Rectal smooth muscle tissue (tissue), 1 donor: ENCODE data around the gene APLN.

ENCODE experiments used
- H3K27ac ChIP-seq: one replicate; pipeline ENCODE4 v1.7.0; 2013; ENCODE audit warnings: low read depth, low read length, inconsistent platforms
- H3K27me3 ChIP-seq: one replicate; pipeline ENCODE4 v1.7.0; 2013; ENCODE audit warnings: low read length; ENCODE audit not compliant: control insufficient read depth, insufficient read depth
- H3K36me3 ChIP-seq: one replicate; pipeline ENCODE4 v1.7.0; 2013; ENCODE audit warnings: low read length; ENCODE audit not compliant: control insufficient read depth, insufficient read depth
- H3K4me1 ChIP-seq: one replicate; pipeline ENCODE4 v1.7.0; 2013; ENCODE audit warnings: low read length; ENCODE audit not compliant: control insufficient read depth, insufficient read depth
- H3K4me3 ChIP-seq: one replicate; pipeline ENCODE4 v1.7.0; 2013; ENCODE audit warnings: low read length
- H3K9ac ChIP-seq: one replicate; pipeline ENCODE4 v1.7.0; 2013; ENCODE audit warnings: low read length

Gene APLN

GRCh38 chrX:129654652-129655546 is at the start of gene APLN:
TSS of gene APLN (minus strand) at chrX:129654956. CDS start at chrX:129654630, 326 bp downstream.
- peaks cover 3% of the 10 kb centered on the region for H3K27me3 ChIP-seq
- H3K4me1 ChIP-seq: no peaks in the 10 kb centered on the region
- peak within 1 kb of the TSS; percentile 53 for H3K4me3 ChIP-seq
- no peak within 1 kb of the TSS for H3K9ac ChIP-seq
- H3K36me3 ChIP-seq: no peaks in the 10 kb centered on the region
- no peak within 1 kb of the TSS for H3K27ac ChIP-seq

GRCh38 chrX:129704491-129704890 is 49.7 kb upstream of the APLN start:
- Histone ChIP-seq H3K27ac (no peak overlapping the region), H3K27me3 (no peaks in the 10 kb centered on the region), H3K36me3 (no peaks in the 10 kb centered on the region)

GRCh38 chrX:129701624-129702069 is 46.9 kb upstream of the APLN start:
- Histone ChIP-seq H3K4me1 (no peaks in the 10 kb centered on the region), H3K27me3 (peaks cover 2% of the 10 kb centered on the region), H3K4me3 (no peak overlapping the region), H3K27ac (no peak overlapping the region), H3K36me3 (no peaks in the 10 kb centered on the region), H3K9ac (no peak overlapping the region)

More at GRCh38 chrX:129704491-129704890, 49.7 kb upstream of the APLN start:
- Histone ChIP-seq H3K4me3 (no peak overlapping the region), H3K9ac (no peak overlapping the region), H3K4me1 (no peaks in the 10 kb centered on the region)

- Histone ChIP-seq H3K4me3 (no peak overlapping the region), H3K4me1 (no peaks in the 10 kb centered on the region), H3K27ac (no peak overlapping the region), H3K27me3 (peaks cover 5% of the 10 kb centered on the region), H3K36me3 (no peaks in the 10 kb centered on the region), H3K9ac (no peak overlapping the region)
These were observed 45.8 kb upstream of the APLN start for GRCh38 chrX:129700536-129700935.

GRCh38 chrX:129698150-129698549 is 43.4 kb upstream of the APLN start:
- Histone ChIP-seq H3K4me1 (no peaks in the 10 kb centered on the region), H3K36me3 (no peaks in the 10 kb centered on the region), H3K9ac (no peak overlapping the region), H3K4me3 (no peak overlapping the region), H3K27ac (no peak overlapping the region), H3K27me3 (peaks cover 5% of the 10 kb centered on the region)

GRCh38 chrX:129697204-129697829 is 42.6 kb upstream of the APLN start:
- Histone ChIP-seq H3K36me3 (no peaks in the 10 kb centered on the region), H3K4me1 (no peaks in the 10 kb centered on the region), H3K27me3 (peaks cover 5% of the 10 kb centered on the region), H3K27ac (no peak overlapping the region), H3K4me3 (no peak overlapping the region), H3K9ac (no peak overlapping the region)

- no peaks in the 10 kb centered on the region for H3K4me1 ChIP-seq
- H3K27ac ChIP-seq: no peak overlapping the region
- H3K9ac ChIP-seq: no peak overlapping the region
- no peak overlapping the region for H3K4me3 ChIP-seq
- H3K27me3 ChIP-seq: peaks cover 5% of the 10 kb centered on the region
- H3K36me3 ChIP-seq: no peaks in the 10 kb centered on the region
These were observed 41.9 kb upstream of the APLN start for GRCh38 chrX:129696463-129697155.

GRCh38 chrX:129695937-129696336 is 41.2 kb upstream of the APLN start:
- Histone ChIP-seq H3K4me1 (no peaks in the 10 kb centered on the region), H3K4me3 (no peak overlapping the region), H3K27me3 (peaks cover 5% of the 10 kb centered on the region), H3K9ac (no peak overlapping the region), H3K36me3 (no peaks in the 10 kb centered on the region), H3K27ac (no peak overlapping the region)

GRCh38 chrX:129695535-129695934 is 40.8 kb upstream of the APLN start:
- H3K27me3 ChIP-seq: peaks cover 5% of the 10 kb centered on the region
- H3K4me3 ChIP-seq: no peak overlapping the region
- no peaks in the 10 kb centered on the region for H3K36me3 ChIP-seq
- no peak overlapping the region for H3K27ac ChIP-seq
- no peaks in the 10 kb centered on the region for H3K4me1 ChIP-seq
- no peak overlapping the region for H3K9ac ChIP-seq

GRCh38 chrX:129694805-129695204 is 40.0 kb upstream of the APLN start:
- Histone ChIP-seq H3K4me3 (no peak overlapping the region), H3K36me3 (no peaks in the 10 kb centered on the region), H3K27ac (no peak overlapping the region), H3K27me3 (peaks cover 5% of the 10 kb centered on the region), H3K9ac (no peak overlapping the region), H3K4me1 (no peaks in the 10 kb centered on the region)

- H3K4me3 ChIP-seq: no peak overlapping the region
- no peaks in the 10 kb centered on the region for H3K36me3 ChIP-seq
- H3K4me1 ChIP-seq: no peaks in the 10 kb centered on the region
- no peak overlapping the region for H3K9ac ChIP-seq
- peaks cover 5% of the 10 kb centered on the region for H3K27me3 ChIP-seq
- H3K27ac ChIP-seq: no peak overlapping the region
These were observed 38.6 kb upstream of the APLN start for GRCh38 chrX:129693354-129693753.

- Histone ChIP-seq H3K36me3 (no peaks in the 10 kb centered on the region), H3K27me3 (no peaks in the 10 kb centered on the region), H3K4me3 (no peak overlapping the region), H3K4me1 (no peaks in the 10 kb centered on the region), H3K9ac (no peak overlapping the region), H3K27ac (no peak overlapping the region)
These were observed 35.7 kb upstream of the APLN start for GRCh38 chrX:129690435-129690834.
